ENCODE data around the gene LCN10.

LCN10 gene

GRCh38 chr9:136693490-136694162, 49.1 kb downstream of the LCN10 start:
- no peak overlapping the region for H3K4me3 ChIP-seq (ENCODE audit: low read length)
- TF ChIP-seq ZNF274 (IDR thresholded peaks at IDR 0.05; ENCODE audit: low read depth, low read length) = no peak

- TF ChIP-seq ZNF274 (IDR thresholded peaks at IDR 0.05; ENCODE audit: low read depth, low read length) = no peak
Observed at GRCh38 chr9:136693135-136693489, 49.6 kb downstream of the LCN10 start.

GRCh38 chr9:136692185-136693134, 50.3 kb downstream of the LCN10 start:
- no peak overlapping the region for H3K4me3 ChIP-seq (ENCODE audit: low read length)
- TF ChIP-seq ZNF274 (IDR thresholded peaks at IDR 0.05; ENCODE audit: low read depth, low read length) = no peak

More at GRCh38 chr9:136693135-136693489, 49.6 kb downstream of the LCN10 start:
- no peak overlapping the region for H3K4me3 ChIP-seq (ENCODE audit: low read length)

- no peak overlapping the region for H3K4me3 ChIP-seq (ENCODE audit: low read length)
- TF ChIP-seq ZNF274 (IDR thresholded peaks at IDR 0.05; ENCODE audit: low read depth, low read length) = no peak
Observed at GRCh38 chr9:136691316-136692184, 51.2 kb downstream of the LCN10 start.

- no peak for TF ChIP-seq ZNF274 (IDR thresholded peaks at IDR 0.05; ENCODE audit: low read depth, low read length)
- H3K4me3 ChIP-seq (ENCODE audit: low read length) = no peak overlapping the region
Observed at GRCh38 chr9:136690806-136691261, 51.9 kb downstream of the LCN10 start.

- H3K4me3 ChIP-seq (ENCODE audit: low read length) = no peak overlapping the region
- no peak for TF ChIP-seq ZNF274 (IDR thresholded peaks at IDR 0.05; ENCODE audit: low read depth, low read length)
Observed at GRCh38 chr9:136690104-136690805, 52.5 kb downstream of the LCN10 start.

- H3K4me3 ChIP-seq (ENCODE audit: low read length) = no peak overlapping the region
- no peak for TF ChIP-seq ZNF274 (IDR thresholded peaks at IDR 0.05; ENCODE audit: low read depth, low read length)
Observed at GRCh38 chr9:136689108-136689460, 53.7 kb downstream of the LCN10 start.

GRCh38 chr9:136688274-136689107, 54.2 kb downstream of the LCN10 start:
- TF ChIP-seq ZNF274 (IDR thresholded peaks at IDR 0.05; ENCODE audit: low read depth, low read length) = no peak
- H3K4me3 ChIP-seq (ENCODE audit: low read length) = no peak overlapping the region
